AML-193 (cell line): ENCODE measurements around the gene RPL26.
"Not testable (repeated sequence)": the region's sequence is repeated elsewhere in the genome, so short reads cannot be mapped to it uniquely, and the experiment has no call there.

Experiments used
- DNase-seq, 2 experiments: peaks; one replicate each; lab custom pipeline; 2025; lab: John Stamatoyannopoulos, UW

Gene RPL26

DNA sequence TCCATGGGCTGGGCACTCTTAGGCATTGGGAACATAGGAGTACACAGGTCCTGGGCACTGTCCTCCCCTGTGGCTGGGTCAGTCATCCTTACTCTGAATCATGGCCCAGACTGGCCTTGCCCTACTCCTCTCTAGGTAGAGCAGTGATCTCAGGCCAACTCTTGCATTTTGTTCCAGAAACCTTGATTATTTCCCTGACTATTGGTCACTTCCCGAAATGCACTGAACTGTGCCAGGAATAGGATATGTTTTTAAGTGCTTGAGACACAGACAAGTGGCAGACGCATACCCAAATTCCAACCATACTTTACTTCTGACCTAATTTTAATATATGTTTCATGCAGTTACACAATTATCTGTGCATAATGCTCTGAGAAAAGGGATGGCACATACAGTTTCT lies 16.8 kb downstream of the RPL26 start:
- no peak for DNase-seq

DNA sequence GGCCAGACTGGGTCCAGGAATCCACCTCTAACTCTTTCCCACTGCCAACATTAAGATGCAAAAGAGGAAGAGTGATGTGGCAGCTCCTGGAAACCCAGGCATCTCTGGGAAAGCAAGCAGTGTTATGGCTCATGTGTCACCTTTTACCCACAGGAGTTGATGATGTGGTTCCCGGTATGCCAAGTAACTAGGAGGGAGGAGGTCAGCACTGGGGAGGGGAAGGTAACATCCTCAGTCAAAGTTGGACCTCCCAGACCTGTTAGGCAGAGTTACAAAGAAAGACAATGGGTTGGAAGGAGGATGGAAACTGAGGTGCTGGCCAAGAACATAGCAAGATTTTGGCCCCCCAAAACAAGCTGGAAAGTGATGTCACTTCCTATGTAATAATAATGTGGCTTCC lies 17.9 kb downstream of the RPL26 start:
- no peak for DNase-seq

DNA sequence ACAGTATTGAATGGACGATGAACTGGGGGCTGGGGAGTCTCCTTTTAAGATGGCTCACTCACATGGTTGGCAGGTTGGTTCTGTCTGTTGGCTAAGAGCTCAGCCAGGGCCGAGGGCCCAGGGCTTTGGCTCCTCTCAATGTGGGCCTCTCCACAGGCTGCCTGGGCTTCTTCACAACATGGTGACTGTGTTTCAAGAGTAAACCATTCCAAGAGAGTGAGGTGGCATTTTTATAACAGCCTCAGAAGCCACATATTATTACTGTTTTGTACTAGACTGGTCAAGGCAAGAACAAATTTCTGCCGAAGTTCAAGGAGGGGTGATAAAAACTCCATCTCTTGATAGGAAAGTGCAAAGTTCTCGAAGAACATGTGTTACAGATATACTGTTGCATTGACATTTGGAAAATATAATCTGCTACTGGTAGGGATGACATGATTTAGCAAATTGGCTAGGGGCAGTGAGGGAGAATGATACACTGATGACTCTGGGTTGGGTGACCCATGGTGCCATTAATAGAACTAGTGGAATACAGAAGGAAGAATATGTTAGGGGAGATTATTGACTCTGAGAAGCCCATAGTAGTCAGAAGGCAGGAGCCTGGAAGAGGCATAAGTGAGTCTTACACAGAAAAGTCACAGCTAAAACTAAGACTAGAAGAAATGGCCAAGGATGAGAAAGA lies 20.2 kb downstream of the RPL26 start:
- DNase-seq = no peak

DNA sequence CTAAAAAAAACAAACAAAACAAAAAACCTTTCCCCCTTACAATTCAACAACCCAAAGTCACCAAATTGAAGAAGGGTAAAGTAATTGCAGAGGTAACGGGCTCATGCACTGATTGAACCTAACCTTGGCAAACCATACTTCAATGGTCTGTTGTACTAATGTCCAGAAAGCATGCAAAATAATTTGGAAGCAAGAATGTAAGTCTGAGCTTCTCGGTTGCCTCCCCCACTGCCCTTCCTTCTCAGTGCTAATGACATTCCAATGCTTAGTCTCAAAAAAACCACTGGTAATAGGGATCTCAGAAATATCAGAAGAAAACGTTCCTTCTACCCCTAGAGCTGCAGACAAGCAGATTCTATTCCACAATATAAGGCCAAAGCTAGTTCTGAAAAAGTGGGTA lies 22.2 kb downstream of the RPL26 start:
- no peak for DNase-seq

DNA sequence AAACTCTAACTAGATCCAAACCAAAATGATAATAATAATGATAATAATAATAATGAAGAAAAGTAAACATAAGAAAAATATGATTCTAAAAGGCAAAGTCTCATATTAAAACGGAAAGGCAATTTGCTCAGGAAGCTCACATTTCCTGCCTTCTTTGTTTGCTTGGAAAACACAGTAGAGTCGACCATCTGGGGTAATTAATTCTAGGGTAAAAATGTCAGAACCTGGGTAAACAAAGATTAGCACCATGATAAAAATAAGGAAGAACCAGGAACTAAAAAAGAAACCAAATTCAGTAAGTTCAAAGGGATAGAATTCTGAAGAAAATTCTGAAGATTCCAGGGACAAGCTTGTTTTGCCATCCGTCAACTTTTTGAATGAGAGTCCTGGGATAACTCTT lies 22.7 kb downstream of the RPL26 start:
- DNase-seq = no peak

DNA sequence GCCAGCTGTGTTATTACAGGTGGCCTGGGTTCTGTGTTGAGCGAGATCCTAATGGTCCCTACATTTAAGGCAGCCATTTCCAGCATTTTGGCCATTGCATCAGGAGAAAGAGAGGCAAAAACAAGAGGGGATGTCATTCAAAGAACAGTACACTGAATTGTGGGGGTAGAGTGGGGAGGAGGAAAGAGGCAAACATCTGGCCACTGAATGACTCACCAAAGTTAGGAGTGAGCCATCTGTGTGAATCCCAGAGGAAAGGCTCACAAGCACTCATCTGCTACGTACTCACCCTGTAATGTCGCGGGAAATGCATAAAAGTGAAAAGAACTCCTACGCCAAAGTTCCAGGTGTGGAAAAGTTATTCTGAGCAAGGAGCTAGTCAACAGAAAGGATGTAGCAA lies 23.2 kb downstream of the RPL26 start:
- no peak for DNase-seq

DNA sequence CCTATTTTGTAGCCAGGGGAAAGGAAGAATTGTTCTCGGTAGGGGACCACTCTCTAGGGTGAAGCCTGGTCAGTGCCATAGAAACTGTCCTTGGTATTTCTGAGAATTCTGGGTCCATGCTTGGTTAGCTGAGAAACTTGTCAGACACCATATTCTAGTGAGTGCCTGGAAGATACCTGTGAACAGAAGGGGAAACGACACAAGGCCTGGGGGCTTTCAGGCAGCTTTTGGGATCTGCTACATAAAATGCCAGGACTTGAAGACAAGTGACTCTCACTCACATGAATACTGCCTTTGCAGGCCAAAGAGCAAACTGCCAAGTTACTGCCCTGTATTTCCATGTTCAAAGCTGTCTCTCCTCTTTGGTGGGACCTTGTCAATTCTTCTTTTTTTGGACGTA lies 25.1 kb downstream of the RPL26 start:
- DNase-seq = no peak

DNA sequence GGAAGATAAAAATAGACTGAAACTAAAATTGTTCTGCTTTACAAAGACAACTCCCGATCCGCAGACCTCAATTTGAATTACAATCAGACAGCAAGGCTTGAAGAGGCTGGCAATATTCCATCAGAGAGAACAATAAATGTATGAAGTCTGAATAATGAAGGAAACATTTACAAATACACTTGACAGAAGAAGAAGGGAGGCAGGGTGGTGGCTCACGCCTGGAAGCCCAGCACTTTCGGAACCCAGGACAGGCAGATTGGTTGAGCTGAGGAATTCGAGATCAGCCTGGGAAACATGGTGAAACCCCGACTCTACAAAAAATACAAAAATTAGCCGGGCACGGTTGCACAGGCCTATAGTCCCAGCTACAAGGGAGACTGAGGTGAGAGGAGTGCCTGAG lies 28.8 kb downstream of the RPL26 start:
- DNase-seq = no peak

DNA sequence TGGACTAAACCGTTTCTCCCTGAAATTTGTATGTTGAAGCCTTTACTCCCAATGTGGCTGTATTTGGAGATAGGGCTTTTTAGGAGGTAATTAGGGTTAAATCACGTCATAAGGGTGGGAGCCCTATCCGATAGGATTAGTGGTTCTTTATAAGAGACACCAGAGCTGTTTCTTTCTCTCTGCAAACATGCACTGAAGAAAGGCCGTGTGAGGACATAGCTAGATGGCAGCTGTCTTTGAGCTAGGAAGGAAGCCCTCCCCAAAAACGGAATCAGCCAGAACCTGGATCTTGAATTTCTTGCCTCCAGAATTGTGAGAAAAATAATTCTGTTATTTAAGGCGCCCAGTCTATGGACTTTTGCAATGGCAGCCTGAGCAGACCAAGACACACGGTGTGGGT lies 29.3 kb downstream of the RPL26 start:
- no peak for DNase-seq

DNA sequence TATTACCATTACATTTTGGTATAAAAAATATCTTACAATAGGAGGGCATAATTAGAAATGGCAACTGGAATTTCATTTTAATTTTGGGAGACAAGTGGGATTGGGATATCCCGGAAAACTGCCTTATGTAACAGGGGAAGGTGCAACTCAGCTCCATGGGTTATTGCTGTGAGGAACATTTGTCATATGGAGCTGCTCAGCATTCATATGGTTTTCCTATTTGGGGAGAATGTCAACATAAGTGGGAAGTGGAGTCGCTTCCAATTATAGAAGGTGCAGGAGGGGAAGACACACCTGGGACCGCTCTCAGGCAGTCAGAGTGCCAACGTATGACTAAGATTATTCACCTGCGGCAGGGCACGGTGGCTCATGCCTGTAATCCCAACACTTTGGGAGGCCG lies 32.7 kb downstream of the RPL26 start:
- DNase-seq = no peak

DNA sequence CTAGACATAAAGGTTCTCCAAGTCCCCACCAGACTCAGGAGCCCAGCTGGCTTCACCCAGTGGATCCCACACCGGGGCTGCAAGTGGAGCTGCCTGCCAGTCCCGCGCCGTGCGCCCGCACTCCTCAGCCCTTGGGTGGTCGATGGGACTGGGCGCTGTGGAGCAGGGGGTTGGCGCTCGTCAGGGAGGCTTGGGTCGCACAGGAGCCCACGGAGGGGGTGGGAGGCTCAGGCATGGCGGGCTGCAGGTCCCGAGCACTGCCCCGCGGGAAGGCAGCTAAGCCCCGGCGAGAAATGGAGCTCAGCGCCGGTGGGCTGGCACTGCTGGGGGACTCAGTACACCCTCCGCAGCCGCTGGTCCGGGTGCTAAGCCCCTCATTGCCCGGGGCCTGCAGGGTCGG lies 36.0 kb downstream of the RPL26 start:
- DNase-seq = not testable (repeated sequence)

DNA sequence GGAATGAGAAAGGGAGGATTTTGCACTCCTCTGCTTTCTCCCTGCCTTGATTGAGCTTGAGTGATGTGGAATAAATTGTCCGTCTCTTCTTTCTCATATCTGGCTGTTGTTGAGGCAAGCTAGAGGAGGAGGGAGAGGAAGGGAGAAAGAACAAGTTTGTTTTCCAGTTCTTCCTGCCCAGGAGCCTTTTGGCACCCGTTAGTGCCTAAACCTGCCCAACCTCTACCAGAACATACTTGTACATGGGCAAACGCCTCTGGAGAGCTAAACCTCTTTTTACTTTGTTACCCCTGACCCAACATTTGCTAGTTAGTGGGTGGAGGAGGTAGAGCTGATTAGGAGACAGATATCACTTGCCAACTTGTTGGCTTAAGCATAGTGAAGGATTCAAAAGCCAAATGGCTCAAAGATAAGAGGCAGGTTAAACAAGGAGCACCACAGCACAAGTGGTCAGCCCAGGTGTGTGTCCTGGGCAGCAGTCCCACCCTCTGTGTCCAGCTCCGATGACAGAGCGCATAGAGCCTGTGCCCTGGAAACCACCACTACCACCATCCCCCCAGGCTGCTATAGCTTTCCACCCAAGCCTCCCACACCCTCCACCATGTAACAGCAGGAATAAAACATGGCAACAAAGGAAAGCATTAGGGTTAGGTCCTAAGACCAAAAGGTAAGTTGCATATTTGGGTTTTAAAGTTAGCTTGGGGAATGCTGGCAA lies 36.9 kb downstream of the RPL26 start:
- DNase-seq = no peak

DNA sequence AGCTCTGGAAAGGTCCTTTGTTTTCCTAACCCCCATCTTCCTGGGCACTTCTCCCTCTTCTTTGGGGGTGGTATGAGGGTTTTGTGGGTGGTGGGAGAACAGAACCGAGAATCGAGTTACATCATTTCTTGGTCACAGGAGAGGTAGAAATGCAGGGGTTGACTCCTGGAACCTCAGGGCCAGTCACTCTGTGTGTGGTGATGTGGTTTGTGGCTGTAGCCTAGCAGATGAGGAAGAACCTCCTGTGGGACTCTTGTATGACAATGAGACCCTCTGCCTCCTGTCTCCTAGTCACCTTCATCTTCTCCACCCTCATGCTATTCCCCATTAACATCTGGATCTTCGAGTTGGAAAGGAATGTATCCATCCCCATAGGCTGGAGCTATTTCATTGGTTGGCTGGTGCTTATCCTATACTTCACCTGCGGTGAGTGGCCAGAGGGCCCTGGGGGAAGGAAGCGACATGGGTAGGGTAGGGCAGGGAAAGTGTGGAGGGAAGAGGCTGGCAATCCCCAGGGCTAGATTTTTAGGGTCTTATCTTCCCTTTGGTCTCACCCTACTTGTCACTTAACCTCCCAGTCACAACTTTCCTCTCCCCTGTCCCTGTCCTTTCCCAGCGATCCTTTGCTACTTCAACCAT lies 37.8 kb downstream of the RPL26 start:
- DNase-seq = no peak

DNA sequence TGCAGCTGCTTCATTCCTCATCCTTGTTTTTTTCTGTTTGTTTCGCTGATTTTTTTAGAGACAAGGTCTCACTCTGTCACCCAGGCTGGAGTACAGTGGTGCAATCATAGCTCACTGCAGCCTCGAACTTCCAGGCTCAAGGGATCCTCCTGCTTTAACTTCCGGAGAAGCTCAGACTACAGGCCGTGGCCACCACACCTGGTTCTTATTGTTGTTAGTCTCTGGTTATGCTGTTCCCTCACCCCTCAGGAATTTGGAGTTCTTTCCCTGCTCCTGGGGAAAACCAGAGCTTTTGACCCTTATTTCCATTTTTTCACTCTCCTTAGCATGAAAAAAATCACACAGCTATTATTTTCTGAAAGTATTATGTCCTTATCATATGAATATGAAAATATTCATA lies 41.5 kb downstream of the RPL26 start:
- no peak for DNase-seq

DNA sequence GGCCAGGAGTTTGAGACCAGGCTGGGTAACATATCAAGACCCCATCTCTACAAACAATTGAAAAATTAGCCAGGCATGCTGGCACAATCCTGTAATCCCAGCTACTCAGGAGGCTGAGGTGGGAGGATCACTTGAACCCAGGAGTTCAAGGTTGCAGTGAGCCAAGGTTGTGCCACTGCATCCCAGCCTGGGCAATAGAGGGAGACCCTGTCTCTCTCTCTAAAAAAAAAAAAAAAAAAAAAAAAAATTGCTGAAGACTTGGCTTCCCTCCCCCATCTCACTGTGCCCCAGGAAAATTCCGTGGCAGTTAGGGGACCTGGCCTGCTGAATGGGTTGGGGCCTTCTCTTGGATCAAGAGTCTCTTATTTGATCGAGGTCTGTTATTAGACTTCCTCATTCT lies 43.5 kb downstream of the RPL26 start, which contains the start of gene ODF4:
TSS of gene ODF4 (plus strand) at position 301 of the 400 bp plus-strand sequence. CDS start 212 bp downstream, outside the sequence.
- DNase-seq = no peak

DNA sequence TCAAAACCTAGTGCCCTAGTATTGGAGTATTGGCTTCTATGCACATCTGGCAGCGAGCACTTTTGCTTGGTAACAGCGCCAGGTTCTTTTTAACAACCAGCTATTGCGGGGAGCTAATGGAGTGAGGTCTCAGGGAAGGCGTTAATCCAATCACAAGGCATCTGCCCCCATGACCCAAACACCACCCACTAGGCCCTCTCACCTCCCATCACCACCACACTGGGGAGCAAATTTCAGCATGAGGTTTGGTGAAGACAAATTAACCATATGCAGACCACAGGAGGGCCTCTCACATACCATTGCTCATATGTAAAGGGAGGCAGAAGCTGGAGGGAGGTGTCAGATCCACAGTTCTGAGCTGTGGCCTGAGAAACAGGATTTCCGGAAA lies 44.2 kb downstream of the RPL26 start:
- no peak for DNase-seq

DNA sequence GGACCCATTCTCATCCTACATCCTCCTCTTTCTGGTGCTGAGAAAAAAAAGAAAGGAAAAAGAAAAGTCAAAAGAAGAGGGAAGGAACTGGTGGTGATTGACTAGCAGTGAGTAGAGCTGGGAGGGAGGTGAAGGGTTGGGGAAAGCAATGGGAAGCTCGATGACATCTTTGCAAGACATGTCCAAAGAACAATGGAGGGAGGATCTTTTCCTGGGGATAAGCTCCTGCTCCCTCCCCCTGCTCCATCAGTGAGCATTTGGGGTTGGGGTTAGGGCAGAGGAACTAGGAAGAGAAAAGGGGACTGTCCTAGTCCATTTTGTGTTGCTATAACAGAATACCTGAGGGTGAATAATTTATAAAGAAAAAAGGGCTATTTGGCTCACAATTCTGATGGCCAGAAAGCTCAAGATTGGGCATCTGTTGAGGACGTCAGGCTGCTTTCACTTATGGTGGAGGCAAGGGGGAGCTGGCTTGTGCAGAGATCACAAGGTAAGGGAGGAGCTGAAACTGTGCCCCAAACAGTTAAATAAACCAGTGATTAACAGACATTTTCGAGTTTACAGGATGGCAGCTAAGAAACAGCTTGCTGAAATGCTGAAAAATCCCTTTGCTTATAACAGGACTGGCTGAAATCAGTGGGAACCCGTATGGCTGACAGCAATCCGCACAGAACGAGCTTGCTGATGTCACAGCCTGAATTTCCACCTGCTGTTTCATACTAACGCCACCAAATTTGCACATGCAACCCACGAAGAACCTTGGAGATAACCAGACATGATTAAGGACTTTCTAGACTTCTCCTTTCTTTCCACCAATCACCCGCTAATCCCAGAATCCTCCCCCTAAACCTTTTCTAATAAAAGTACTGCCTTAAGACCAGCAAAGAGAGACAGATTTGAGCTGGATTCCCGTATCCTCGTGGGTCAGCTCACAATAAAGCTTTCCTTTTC lies 44.9 kb downstream of the RPL26 start:
- DNase-seq = no peak

DNA sequence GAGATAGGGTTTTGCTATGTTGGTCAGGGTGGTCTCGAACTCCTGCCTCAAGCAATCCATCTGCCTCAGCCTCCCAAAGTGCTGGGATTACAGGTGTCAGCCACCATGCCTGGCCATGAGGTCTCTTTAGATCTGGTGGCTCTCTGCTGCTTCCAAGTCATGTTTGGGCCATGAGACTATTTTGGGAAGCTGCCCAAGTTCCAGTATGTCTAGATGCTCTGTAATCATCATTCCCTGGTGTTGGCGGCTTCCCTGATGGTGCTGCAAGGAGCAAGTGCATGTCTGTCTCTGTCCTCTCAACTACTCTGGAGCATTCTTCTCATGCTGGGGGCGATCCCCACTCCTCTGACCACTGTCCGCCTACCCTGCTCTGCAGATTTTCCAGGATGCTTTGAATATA lies 49.7 kb downstream of the RPL26 start:
- DNase-seq = no peak

DNA sequence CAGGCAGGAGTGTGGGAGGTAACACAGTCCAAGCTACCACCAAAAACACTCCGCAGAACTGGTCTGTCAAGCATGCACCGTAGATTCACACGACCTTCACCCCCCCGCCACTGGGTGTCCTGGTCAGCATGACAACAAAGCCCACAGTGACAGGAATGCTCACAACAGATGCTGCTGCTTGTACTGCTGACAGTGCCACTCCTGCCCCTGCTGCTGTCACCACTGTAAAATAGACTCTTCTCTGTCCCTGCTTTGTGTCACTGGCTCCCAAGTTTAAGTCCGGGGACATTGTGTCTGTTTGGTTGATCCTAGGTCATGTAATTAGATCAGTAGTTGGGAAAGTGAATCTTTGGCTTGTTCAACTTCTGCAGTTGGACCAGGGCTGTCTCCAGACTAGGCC lies 50.3 kb downstream of the RPL26 start:
- DNase-seq = no peak

DNA sequence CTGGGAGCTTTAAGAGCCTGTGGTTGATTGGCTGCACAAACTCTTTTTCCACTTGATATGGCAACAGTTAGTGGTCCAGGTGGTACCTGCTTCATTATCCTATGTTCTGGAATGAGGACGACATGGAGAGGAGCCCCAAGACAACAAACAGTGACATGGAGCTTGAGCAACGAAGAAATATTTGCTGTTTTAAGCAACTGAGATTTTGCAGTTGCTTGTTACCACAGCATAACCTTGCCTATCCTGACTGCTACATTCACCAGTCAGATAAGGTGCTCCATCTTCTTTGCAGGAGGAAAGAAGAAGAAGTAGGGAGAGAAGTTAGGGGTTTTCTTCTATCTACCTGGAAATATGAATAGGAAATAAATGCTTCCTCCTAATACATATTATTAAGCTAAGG lies 50.9 kb downstream of the RPL26 start:
- DNase-seq = no peak
